ENCODE results near the gene RAP1GDS1.

RAP1GDS1 gene

DNA sequence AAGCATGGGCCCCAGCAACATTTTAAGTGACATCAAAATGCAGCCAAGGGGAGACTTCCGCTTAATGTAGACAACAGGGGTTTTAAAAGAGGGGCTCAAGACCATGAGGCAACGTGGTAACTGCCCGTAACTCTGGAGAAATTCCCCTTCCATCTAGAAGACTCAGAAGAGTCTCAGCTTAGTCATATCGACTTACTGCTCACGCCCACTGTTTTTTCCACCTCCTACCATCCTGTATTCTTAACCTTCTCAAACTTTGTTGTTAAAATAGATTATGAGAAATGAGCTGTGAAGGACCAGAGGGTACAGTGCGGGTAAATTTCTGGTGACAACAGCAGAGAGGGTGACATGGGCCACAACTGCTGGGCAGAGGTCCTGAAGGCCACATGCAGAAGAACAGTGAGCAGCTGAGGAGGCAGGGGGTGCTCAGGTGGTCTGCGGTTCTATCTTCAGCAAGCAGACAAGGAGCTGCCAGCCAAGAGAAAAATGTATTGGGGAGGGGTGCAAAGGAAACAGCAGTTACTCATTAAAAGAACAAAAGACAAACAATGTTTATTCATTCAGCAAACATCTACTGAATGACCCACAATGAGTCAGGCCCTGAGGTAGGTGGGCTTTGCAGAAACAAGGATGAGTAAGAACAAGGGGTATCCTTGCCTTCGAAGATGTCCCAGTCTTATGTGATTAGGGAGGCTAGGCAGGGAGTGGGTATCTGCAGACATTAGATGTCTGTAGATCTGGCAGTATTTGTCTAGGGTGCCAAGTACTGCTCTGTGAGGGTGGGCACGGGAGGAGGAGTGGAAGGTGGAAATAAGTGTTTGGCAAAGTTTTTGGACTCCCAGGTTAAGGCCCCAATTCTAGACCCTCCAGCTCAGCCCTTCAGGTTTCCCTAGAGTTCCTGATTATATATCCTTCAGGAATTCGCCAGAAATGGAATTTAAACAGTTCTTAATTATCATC, 221.9 kb downstream of the RAP1GDS1 start:
- no peak for DNase-seq (ENCODE audit: low spot score)

DNA sequence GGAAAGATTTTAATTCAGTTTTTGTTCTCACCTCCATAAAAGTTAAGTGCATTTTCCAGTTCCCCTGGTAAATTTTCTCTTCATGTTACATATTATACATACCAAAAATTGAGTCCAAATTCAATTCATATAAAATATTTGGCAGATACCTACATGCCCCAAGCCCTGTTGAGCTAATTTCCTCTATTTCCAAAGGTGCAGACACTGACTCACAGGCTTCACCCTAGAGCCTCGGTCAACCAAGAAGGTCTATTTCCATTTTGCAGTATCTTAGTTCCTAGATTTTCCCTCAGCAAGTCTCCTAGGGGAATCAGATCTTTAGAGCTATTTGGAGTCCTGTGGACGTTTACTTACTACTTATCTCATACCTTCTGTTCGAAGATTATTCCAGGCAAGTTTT, 222.8 kb downstream of the RAP1GDS1 start:
- no peak for DNase-seq (ENCODE audit: low spot score)

DNA sequence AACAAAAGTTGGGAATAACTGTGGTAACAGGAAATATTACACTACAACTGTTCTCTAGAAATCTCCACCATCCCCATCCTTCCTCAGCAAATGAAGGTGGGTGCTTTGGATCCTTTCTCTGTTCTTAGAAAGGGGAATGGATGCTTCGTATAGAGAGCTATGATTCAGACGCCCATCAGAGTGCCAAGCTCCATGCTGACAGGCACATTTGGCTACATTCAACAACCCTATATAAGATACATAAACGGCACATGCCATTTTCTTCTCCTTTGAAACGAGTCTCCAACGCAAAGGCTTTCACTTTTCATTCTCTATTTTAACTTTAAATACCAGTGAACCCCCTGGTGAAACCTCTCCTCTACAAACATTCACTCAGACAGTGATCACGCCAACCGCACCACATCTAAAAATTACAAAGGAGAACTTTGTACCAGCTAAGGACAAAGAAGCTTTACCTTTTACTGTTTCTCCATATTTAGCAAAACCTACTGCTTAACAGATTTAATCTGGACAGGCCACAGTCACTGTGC, 224.7 kb downstream of the RAP1GDS1 start:
- DNase-seq (ENCODE audit: low spot score): no peak

DNA sequence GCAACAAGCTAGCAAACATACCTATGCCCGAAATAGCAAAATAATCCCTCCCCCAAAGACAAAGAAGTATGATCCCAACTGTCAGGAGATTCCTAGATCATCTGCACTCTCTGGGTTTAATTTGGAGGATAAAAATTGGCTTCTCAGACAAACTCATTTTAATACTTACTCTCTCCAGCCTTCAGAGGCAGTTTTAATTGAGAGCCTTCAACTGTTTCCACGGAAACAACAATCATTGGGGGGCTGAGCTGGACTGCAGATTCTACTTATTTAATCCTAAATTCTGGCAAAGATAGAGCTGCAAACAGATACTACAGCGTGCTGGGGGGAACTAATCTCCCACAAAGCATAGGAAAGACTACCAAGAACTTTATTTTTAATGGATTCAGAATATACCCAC, 229.1 kb downstream of the RAP1GDS1 start:
- DNase-seq (ENCODE audit: low spot score): no peak

DNA sequence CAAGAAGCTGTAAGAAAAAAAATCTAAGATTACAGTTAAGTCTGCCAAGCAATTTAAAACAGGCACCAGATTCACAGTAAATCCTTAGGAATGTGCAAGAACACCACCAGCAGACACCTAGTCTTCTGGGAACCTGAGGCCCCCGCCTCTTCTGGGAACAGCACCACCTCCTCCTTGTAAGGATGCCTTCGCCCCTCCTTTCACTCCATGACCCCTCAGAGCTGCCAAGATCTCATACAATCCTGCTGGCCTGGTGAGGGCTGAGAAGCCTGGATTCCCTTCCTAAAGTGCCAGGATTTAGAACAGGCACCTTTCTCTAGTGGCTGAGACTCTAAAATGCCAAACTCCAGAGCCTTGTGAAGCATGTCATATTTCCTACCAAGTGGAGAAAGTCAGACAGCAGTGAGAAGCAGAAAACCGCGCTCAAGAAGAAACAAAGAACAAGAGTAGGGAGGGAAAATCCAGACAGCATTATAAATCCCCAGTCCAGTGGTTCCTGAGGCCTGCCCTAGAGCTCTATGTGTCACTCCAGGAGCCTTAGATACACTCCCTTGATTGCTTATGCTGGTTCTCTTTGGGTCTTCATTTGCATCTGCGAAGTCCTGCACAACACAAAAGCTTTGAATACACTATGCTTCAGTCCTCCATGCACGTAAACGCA, 230.8 kb downstream of the RAP1GDS1 start:
- DNase-seq (ENCODE audit: low spot score): peak; percentile 32

DNA sequence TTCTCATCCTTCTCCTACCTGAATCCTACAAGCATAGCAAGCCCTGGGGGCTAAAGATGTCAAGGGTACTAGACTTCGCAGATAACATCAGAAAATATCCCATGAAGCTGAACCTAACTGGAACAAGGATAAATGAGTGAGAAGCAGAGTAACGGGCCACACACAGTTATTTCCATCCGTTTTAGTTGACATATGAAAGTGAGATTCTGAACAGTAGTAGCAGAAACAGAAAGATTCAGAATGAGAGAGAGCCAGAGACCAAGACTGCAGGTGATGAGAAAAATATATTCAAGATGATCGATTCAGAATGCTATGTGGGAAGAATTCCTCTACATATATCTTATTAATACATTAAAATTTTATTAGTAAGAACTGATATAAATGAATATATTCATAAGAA, 232.1 kb downstream of the RAP1GDS1 start:
- no peak for DNase-seq (ENCODE audit: low spot score)

Measured in AG20443 (cell line).